Upper lobe of left lung (tissue), 4 donors: ENCODE results near the gene PRX.
"Not testable (repeated sequence)": the region's sequence is repeated elsewhere in the genome, so short reads cannot be mapped to it uniquely, and the experiment has no call there.

Source experiments
- CTCF ChIP-seq, 6 experiments: fragments of 450-650 bp in 4 of 6; fragments of 200-600 bp in 2 of 6; sonication (generic) in 2 of 6; IDR thresholded peaks; one replicate each; pipeline ENCODE4 v1.5.1; 2016 to 2019; ENCODE audit warnings: antibody characterized with exemption in 6 of 6
- EP300 ChIP-seq, 4 donors: sonication (generic); formaldehyde crosslinking; IDR thresholded peaks; one replicate each; pipeline ENCODE4 v1.5.1; 2017; ENCODE audit warnings: antibody characterized with exemption in 4 of 4, control low read depth in 2 of 4
- POLR2A ChIP-seq, 4 donors: fragments of 450-650 bp; IDR thresholded peaks; one replicate each; pipeline ENCODE4 v1.5.1; 2016 to 2017; ENCODE audit warnings: antibody characterized with exemption in 4 of 4, mild to moderate bottlenecking in 2 of 4
- POLR2AphosphoS5 ChIP-seq, 2 donors: sonication (generic); formaldehyde crosslinking; IDR thresholded peaks; one replicate each; pipeline ENCODE4 v1.5.1; 2017; ENCODE audit warnings: antibody characterized with exemption in 2 of 2

GRCh38 chr19:40428197-40428596 lies 15.0 kb upstream of the PRX start:
- TF ChIP-seq CTCF, POLR2A, EP300, POLR2AphosphoS5 (IDR thresholded peaks at IDR 0.05): not testable (repeated sequence)
